Progenitor cell of endocrine pancreas (in vitro differentiated cells): ENCODE measurements around the gene RHCG. TPM values are rescaled to one million over a fixed set of nuclear protein-coding genes. Genes with fewer than 3 reads are reported as not detected.

ENCODE experiments used
- DNase-seq: peaks from one replicate; pipeline ENCODE4 v3.0.0; 2021; ENCODE audit warnings: low spot score; ENCODE audit not compliant: unreplicated experiment
- H3K27ac Mint-ChIP-seq: 2 replicates; pipeline ENCODE4 v1.8.0; 2021; ENCODE audit warnings: mild to moderate bottlenecking, moderate library complexity, mixed read lengths
- H3K27me3 Mint-ChIP-seq: 2 replicates; pipeline ENCODE4 v1.8.0; 2021; ENCODE audit warnings: mixed read lengths
- H3K36me3 Mint-ChIP-seq: 2 replicates; pipeline ENCODE4 v1.8.0; 2022; ENCODE audit warnings: mixed read lengths; ENCODE audit not compliant: insufficient read depth
- H3K4me1 Mint-ChIP-seq: 2 replicates; pipeline ENCODE4 v1.8.0; 2021; ENCODE audit warnings: low read depth, mixed read lengths
- H3K4me3 Mint-ChIP-seq: 2 replicates; pipeline ENCODE4 v1.8.0; 2021; ENCODE audit warnings: low read depth, mild to moderate bottlenecking, moderate library complexity, mixed read lengths
- H3K9me3 Mint-ChIP-seq: 2 replicates; pipeline ENCODE4 v1.8.0; 2021; ENCODE audit warnings: low read depth, mixed read lengths
- total RNA-seq: library from RNA; stranded (reverse); gene quantifications from 2 replicates; pipeline ENCODE4 v1.2.1, GENCODE V29; 2021
- TF ChIP-seq, protein P1 (sequence below): fragments of 200-600 bp; sonication (generic); IDR thresholded peaks from one replicate; pipeline ENCODE4 v1.5.0; 2021; ENCODE audit warnings: antibody characterized with exemption, mild to moderate bottlenecking; ENCODE audit not compliant: unreplicated experiment

The RHCG gene
- total RNA-seq, 1 donor from 2014 or later = not detected

DNA sequence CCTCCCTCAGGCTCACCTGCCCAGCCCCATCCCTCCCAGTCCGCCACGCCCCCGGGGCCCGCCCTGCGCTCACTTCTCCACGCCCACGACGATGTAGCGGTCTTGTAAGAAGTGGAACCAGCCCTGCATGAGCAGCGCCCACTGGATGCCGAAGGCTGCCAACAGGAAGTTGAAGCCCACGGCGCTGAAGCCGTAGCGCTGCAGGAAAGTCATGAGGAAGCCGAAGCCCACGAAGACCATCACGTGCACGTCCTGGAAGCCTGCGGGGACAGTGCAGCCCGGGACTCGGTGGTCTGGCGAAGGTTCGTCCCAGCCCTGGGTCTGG is 9.7 kb downstream of the RHCG start:
- no peak overlapping the region for H3K27ac Mint-ChIP-seq
- no peaks in the 10 kb centered on the region for H3K4me1 Mint-ChIP-seq
- no peaks in the 10 kb centered on the region for H3K9me3 Mint-ChIP-seq
- peaks cover 71% of the 10 kb centered on the region for H3K27me3 Mint-ChIP-seq
- no peak overlapping the region for H3K4me3 Mint-ChIP-seq
- TF ChIP-seq, protein P1, sequence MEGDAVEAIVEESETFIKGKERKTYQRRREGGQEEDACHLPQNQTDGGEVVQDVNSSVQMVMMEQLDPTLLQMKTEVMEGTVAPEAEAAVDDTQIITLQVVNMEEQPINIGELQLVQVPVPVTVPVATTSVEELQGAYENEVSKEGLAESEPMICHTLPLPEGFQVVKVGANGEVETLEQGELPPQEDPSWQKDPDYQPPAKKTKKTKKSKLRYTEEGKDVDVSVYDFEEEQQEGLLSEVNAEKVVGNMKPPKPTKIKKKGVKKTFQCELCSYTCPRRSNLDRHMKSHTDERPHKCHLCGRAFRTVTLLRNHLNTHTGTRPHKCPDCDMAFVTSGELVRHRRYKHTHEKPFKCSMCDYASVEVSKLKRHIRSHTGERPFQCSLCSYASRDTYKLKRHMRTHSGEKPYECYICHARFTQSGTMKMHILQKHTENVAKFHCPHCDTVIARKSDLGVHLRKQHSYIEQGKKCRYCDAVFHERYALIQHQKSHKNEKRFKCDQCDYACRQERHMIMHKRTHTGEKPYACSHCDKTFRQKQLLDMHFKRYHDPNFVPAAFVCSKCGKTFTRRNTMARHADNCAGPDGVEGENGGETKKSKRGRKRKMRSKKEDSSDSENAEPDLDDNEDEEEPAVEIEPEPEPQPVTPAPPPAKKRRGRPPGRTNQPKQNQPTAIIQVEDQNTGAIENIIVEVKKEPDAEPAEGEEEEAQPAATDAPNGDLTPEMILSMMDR = no peak
- no peak for DNase-seq
- H3K36me3 Mint-ChIP-seq = no peaks in the 10 kb centered on the region

DNA sequence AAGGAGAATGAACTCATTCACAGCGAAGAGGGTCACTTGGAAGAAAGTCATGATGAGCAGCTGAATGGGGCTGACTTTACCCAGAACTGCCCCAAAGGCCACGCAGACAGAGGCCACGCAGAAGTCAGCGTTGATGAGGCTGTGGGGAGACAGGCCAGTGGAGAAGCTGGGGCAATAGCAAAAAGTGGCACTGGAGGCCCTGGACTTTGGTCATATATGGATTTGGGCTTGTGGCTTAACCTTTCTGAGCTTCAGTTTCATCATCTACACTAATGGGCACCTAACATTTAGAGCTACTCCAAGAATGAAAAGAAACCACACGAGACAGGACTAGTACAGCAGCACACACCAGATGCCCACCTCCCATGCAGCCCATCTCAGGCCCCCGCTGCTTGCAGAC is 13.3 kb downstream of the RHCG start:
- H3K27me3 Mint-ChIP-seq = peaks cover 81% of the 10 kb centered on the region
- H3K27ac Mint-ChIP-seq = no peak overlapping the region
- no peaks in the 10 kb centered on the region for H3K9me3 Mint-ChIP-seq
- no peak for DNase-seq
- TF ChIP-seq, protein P1 = no peak
- no peaks in the 10 kb centered on the region for H3K36me3 Mint-ChIP-seq
- H3K4me3 Mint-ChIP-seq = no peak overlapping the region
- H3K4me1 Mint-ChIP-seq = no peaks in the 10 kb centered on the region

DNA sequence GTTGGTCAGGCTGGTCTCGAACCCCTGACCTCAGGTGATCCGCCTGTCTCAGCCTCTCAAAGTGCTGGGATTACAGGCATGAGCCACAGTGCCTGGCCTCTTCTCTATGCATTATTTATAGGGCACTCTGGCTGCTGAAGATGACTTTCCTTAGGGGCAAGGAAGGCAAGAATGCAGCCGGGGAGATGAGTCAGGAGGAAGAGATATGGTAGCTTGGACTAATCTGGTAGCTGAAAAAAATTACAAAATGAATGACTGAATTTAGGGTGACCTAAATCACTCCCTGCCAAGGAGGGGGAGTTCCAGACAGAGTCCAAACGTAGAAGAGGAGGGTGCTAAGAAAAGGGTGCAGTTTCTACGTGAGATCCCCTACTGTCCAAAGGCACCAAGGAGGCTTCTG is 14.2 kb downstream of the RHCG start:
- Mint-ChIP-seq H3K27me3 (peaks cover 75% of the 10 kb centered on the region), H3K4me3 (no peak overlapping the region), H3K4me1 (no peaks in the 10 kb centered on the region), H3K36me3 (no peaks in the 10 kb centered on the region), H3K27ac (no peak overlapping the region), H3K9me3 (no peaks in the 10 kb centered on the region)
- DNase-seq = no peak
- TF ChIP-seq, protein P1 = no peak

DNA sequence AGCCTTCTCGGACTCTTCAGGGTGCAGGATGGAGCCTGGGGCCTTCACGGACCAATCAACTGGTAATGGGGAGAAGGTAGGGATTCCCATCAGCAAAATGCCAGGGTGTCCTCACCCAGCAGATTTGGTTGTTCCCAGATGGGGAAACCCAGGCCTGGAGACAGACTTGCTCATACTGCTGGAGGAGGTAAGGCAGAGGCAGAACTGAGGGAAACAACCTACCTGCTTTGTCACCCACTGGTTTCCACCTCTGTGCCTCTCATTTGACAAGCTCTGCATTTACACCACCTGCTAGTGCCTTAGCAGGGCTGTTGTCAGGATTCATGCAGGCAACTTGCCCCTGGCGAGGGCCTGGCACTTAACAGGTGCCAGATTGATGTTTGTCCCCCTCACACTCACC is 15.9 kb downstream of the RHCG start:
- H3K9me3 Mint-ChIP-seq = no peaks in the 10 kb centered on the region
- H3K27ac Mint-ChIP-seq = no peak overlapping the region
- H3K4me1 Mint-ChIP-seq = no peaks in the 10 kb centered on the region
- TF ChIP-seq, protein P1 = no peak
- no peak for DNase-seq
- H3K27me3 Mint-ChIP-seq = peaks cover 75% of the 10 kb centered on the region
- no peaks in the 10 kb centered on the region for H3K36me3 Mint-ChIP-seq
- H3K4me3 Mint-ChIP-seq = no peak overlapping the region

DNA sequence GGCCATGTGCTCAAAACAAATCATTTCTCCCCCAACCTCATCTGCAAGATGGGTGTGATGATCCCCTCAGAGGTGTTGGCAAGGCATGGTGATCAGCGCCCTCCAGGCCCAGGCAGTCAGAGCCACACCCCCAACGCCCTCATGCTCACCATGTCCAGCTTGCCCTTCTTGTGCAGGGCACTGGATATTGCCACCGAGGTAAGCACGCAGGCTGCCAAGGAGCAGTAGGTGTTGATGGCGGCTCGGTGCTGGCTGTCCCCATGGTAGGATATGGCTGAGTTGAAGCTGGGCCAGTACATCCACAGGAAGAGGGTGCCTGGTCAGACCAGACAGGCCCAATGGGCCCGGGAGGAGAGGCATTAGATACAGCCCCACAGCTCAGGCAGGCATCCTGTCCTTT is 17.2 kb downstream of the RHCG start:
- TF ChIP-seq, protein P1 = no peak

More for the DNA sequence above, 17.2 kb downstream of the RHCG start:
- DNase-seq = no peak
- Mint-ChIP-seq H3K4me1 (no peaks in the 10 kb centered on the region), H3K4me3 (no peak overlapping the region), H3K27ac (no peak overlapping the region), H3K9me3 (no peaks in the 10 kb centered on the region), H3K36me3 (no peaks in the 10 kb centered on the region), H3K27me3 (peaks cover 81% of the 10 kb centered on the region)
